ENCODE data around the gene HS2ST1. TPM values are rescaled to one million over a fixed set of nuclear protein-coding genes. Genes with fewer than 3 reads are reported as not detected.
"Not testable (repeated sequence)": the region's sequence is repeated elsewhere in the genome, so short reads cannot be mapped to it uniquely, and the experiment has no call there.

HS2ST1 gene
- total RNA-seq, 1 experiment from 2014 or later, result 17.6 TPM

GRCh38 chr1:87023326-87023725, 108.9 kb downstream of the HS2ST1 start:
- no peak for DNase-seq (ENCODE audit: low spot score)

- DNase-seq (ENCODE audit: low spot score), result peak; percentile 33
Observed at GRCh38 chr1:87024936-87025540, 110.6 kb downstream of the HS2ST1 start.

GRCh38 chr1:87027561-87027960, 113.1 kb downstream of the HS2ST1 start:
- not testable (repeated sequence) for DNase-seq (ENCODE audit: low spot score)

- no peak for DNase-seq (ENCODE audit: low spot score)
Observed at GRCh38 chr1:87028576-87028975, 114.1 kb downstream of the HS2ST1 start.

GRCh38 chr1:87030740-87031690, 116.6 kb downstream of the HS2ST1 start:
- DNase-seq (ENCODE audit: low spot score), result no peak

- DNase-seq (ENCODE audit: low spot score), result no peak
Observed at GRCh38 chr1:87034351-87034750, 119.9 kb downstream of the HS2ST1 start.

- no peak for DNase-seq (ENCODE audit: low spot score)
Observed at GRCh38 chr1:87039096-87039495, 124.7 kb downstream of the HS2ST1 start.

- DNase-seq (ENCODE audit: low spot score), result no peak
Observed at GRCh38 chr1:87042111-87042811, 127.8 kb downstream of the HS2ST1 start.

GRCh38 chr1:87044424-87044823, 130.0 kb downstream of the HS2ST1 start:
- no peak for DNase-seq (ENCODE audit: low spot score)

- no peak for DNase-seq (ENCODE audit: low spot score)
Observed at GRCh38 chr1:87044840-87045239, 130.4 kb downstream of the HS2ST1 start.

- no peak for DNase-seq (ENCODE audit: low spot score)
Observed at GRCh38 chr1:87045761-87046304, 131.4 kb downstream of the HS2ST1 start.

GRCh38 chr1:87046951-87047350, 132.5 kb downstream of the HS2ST1 start:
- no peak for DNase-seq (ENCODE audit: low spot score)

GRCh38 chr1:87048237-87048636, 133.8 kb downstream of the HS2ST1 start:
- DNase-seq (ENCODE audit: low spot score), result no peak

- DNase-seq (ENCODE audit: low spot score), result no peak
Observed at GRCh38 chr1:87051965-87052364, 137.5 kb downstream of the HS2ST1 start.

GRCh38 chr1:87052400-87052799, 138.0 kb downstream of the HS2ST1 start:
- DNase-seq (ENCODE audit: low spot score), result no peak

GRCh38 chr1:87052961-87053360, 138.5 kb downstream of the HS2ST1 start:
- no peak for DNase-seq (ENCODE audit: low spot score)

- no peak for DNase-seq (ENCODE audit: low spot score)
Observed at GRCh38 chr1:87053446-87053845, 139.0 kb downstream of the HS2ST1 start.

GRCh38 chr1:87056974-87057373, 142.5 kb downstream of the HS2ST1 start:
- no peak for DNase-seq (ENCODE audit: low spot score)

- DNase-seq (ENCODE audit: low spot score), result no peak
Observed at GRCh38 chr1:87058343-87058649, 143.9 kb downstream of the HS2ST1 start.

- no peak for DNase-seq (ENCODE audit: low spot score)
Observed at GRCh38 chr1:87061742-87062156, 147.3 kb downstream of the HS2ST1 start.

GRCh38 chr1:87062687-87063086, 148.3 kb downstream of the HS2ST1 start:
- DNase-seq (ENCODE audit: low spot score), result no peak

GRCh38 chr1:87064309-87064708, 149.9 kb downstream of the HS2ST1 start:
- no peak for DNase-seq (ENCODE audit: low spot score)
